A549 (cell line): ENCODE results near the gene ZNF628. TPM values are rescaled to one million over a fixed set of nuclear protein-coding genes. Genes with fewer than 3 reads are reported as not detected.

Experiments
- ATOH8 ChIP-seq: fragments of 250-450 bp; sonication (Bioruptor Pico); IDR thresholded peaks from 2 replicates; pipeline ENCODE4 v1.5.0; 2020; ENCODE audit warnings: low read depth, mild to moderate bottlenecking, moderate library complexity
- BHLHE40 ChIP-seq: IDR thresholded peaks from 2 replicates; pipeline ENCODE4 v1.6.1; 2012; ENCODE audit warnings: low read depth, low read length, inconsistent platforms
- CHD2 ChIP-seq: fragments of 150-350 bp; IDR thresholded peaks from 2 replicates; pipeline ENCODE4 v1.6.1; 2014; ENCODE audit warnings: low read length; ENCODE audit not compliant: partially characterized antibody
- EHMT2 ChIP-seq: fragments of 200-600 bp; sonication (generic); IDR thresholded peaks from 2 replicates; pipeline ENCODE4 v1.6.1; 2016; ENCODE audit warnings: antibody characterized with exemption, low read depth, mild to moderate bottlenecking, moderate library complexity
- ELK1 ChIP-seq: fragments of 150-350 bp; IDR thresholded peaks from 2 replicates; pipeline ENCODE4 v1.6.1; 2014; ENCODE audit warnings: low read depth, mild to moderate bottlenecking, low read length
- EP300 ChIP-seq, 2 experiments: fragments of >200 bp; sonication (Bioruptor Twin); formaldehyde crosslinking; IDR thresholded peaks; 2 replicates in 1 of 2; 3 replicates in 1 of 2; pipeline ENCODE4 v1.6.1; 2016 to 2017
- FOSB ChIP-seq: fragments of 250-450 bp; sonication (Bioruptor Pico); IDR thresholded peaks from 2 replicates; pipeline ENCODE4 v1.5.0; 2020; ENCODE audit warnings: mild to moderate bottlenecking, moderate library complexity
- FOSL2 ChIP-seq, 2 experiments: fragments of 450-650 bp in 1 of 2; fragments of >200 bp in 1 of 2; sonication (Bioruptor Twin) in 1 of 2; formaldehyde crosslinking; IDR thresholded peaks; 2 replicates each; pipeline versions ENCODE4 v1.5.0 to v1.6.1; 2016 to 2020; ENCODE audit warnings: mild to moderate bottlenecking in 1 of 2, moderate library complexity in 1 of 2
- FOXS1 ChIP-seq: fragments of 250-450 bp; sonication (Bioruptor Pico); IDR thresholded peaks from 2 replicates; pipeline ENCODE4 v1.5.0; 2020; ENCODE audit warnings: mild to moderate bottlenecking, moderate library complexity
- GATA3 ChIP-seq: IDR thresholded peaks from 2 replicates; pipeline ENCODE4 v1.6.1; 2012; ENCODE audit warnings: borderline replicate concordance
- HDAC2 ChIP-seq: fragments of 200-600 bp; sonication (generic); IDR thresholded peaks from 2 replicates; pipeline ENCODE4 v1.6.1; 2016
- HOXB13 ChIP-seq: fragments of 250-450 bp; sonication (Bioruptor Pico); IDR thresholded peaks from 2 replicates; pipeline ENCODE4 v1.5.0; 2020; ENCODE audit warnings: low read depth, mild to moderate bottlenecking, moderate library complexity
- HOXB5 ChIP-seq: fragments of 250-450 bp; sonication (Bioruptor Pico); IDR thresholded peaks from 2 replicates; pipeline ENCODE4 v1.5.0; 2020; ENCODE audit warnings: mild to moderate bottlenecking, moderate library complexity
- JUN ChIP-seq, 2 experiments: fragments of >200 bp; sonication (Bioruptor Twin); formaldehyde crosslinking; IDR thresholded peaks; 2 replicates in 1 of 2; 3 replicates in 1 of 2; pipeline ENCODE4 v1.6.1; 2016 to 2017
- JUNB ChIP-seq: fragments of >200 bp; sonication (Bioruptor Twin); formaldehyde crosslinking; IDR thresholded peaks from 2 replicates; pipeline ENCODE4 v1.6.1; 2016
- MAFK ChIP-seq: fragments of 450-650 bp; IDR thresholded peaks from 2 replicates; pipeline ENCODE4 v1.6.1; 2014; ENCODE audit not compliant: partially characterized antibody
- MAX ChIP-seq: IDR thresholded peaks from 2 replicates; pipeline ENCODE4 v1.6.1; 2012
- MAZ ChIP-seq: fragments of 150-350 bp; IDR thresholded peaks from 2 replicates; pipeline ENCODE4 v1.6.1; 2014; ENCODE audit warnings: antibody characterized with exemption, low read depth, low read length, borderline replicate concordance
- NFE2L2 ChIP-seq: fragments of 150-350 bp; conservative IDR thresholded peaks from 2 replicates; pipeline ENCODE4 v1.6.1; 2014; ENCODE audit warnings: low read length
- NPAS2 ChIP-seq: fragments of 250-450 bp; sonication (Bioruptor Pico); IDR thresholded peaks from 2 replicates; pipeline ENCODE4 v1.8.0; 2022; ENCODE audit warnings: mild to moderate bottlenecking, moderate library complexity, borderline replicate concordance
- PBX3 ChIP-seq: IDR thresholded peaks from 2 replicates; pipeline ENCODE4 v1.6.1; 2012
- RAD21 ChIP-seq, 2 experiments: fragments of >200 bp in 1 of 2; sonication (Bioruptor Twin) in 1 of 2; formaldehyde crosslinking in 1 of 2; IDR thresholded peaks in 1 of 2; conservative IDR thresholded peaks in 1 of 2; 2 replicates in 1 of 2; 3 replicates in 1 of 2; pipeline ENCODE4 v1.6.1; 2012 to 2018; ENCODE audit warnings: inconsistent platforms in 1 of 2
- RARB ChIP-seq: fragments of 250-450 bp; sonication (Bioruptor Pico); IDR thresholded peaks from 2 replicates; pipeline ENCODE4 v1.8.0; 2021; ENCODE audit warnings: mild to moderate bottlenecking, moderate library complexity
- RCOR1 ChIP-seq: fragments of 150-350 bp; IDR thresholded peaks from 2 replicates; pipeline ENCODE4 v1.6.1; 2014; ENCODE audit warnings: antibody characterized with exemption, low read length, low read depth
- RFX5 ChIP-seq: fragments of 450-650 bp; IDR thresholded peaks from 2 replicates; pipeline ENCODE4 v1.7.1; 2014; ENCODE audit warnings: antibody characterized with exemption, mild to moderate bottlenecking, moderate library complexity
- RNF2 ChIP-seq: fragments of 200-600 bp; sonication (generic); IDR thresholded peaks from 2 replicates; pipeline ENCODE4 v1.6.1; 2016; ENCODE audit warnings: low read depth, mild to moderate bottlenecking, antibody characterized with exemption, moderate library complexity, borderline replicate concordance
- ZFP36 ChIP-seq: fragments of 450-650 bp; IDR thresholded peaks from 2 replicates; pipeline ENCODE4 v1.6.1; 2014; ENCODE audit warnings: borderline replicate concordance; ENCODE audit not compliant: partially characterized antibody
- polyA plus RNA-seq, 4 experiments: library from polyadenylated mRNA; depleted of rRNA in 3 of 4; stranded (reverse); fragments of >200 nt; fragmentation: RNase III in 1 of 4; extraction: RNeasy Plus Mini Kit Qiagen cat#74134 plus additional on column Dnase treatment in 1 of 4; gene quantifications; 2 replicates in 3 of 4; 3 replicates in 1 of 4; pipeline ENCODE4 v1.2.3, GENCODE V29; 2011 to 2017
- TF ChIP-seq, protein P1 (sequence below): fragments of 200-600 bp; sonication (generic); IDR thresholded peaks from 2 replicates; pipeline ENCODE4 v1.6.1; 2016; ENCODE audit warnings: antibody characterized with exemption, mild to moderate bottlenecking, moderate library complexity
- TF ChIP-seq, protein P2 (sequence below): fragments of >200 bp; sonication (Bioruptor Twin); formaldehyde crosslinking; IDR thresholded peaks from 3 replicates; pipeline ENCODE4 v1.5.1; 2016

ZNF628 gene
- polyA plus RNA-seq, 2 of the 4 experiments (the other 2 are of a cell fraction), result 0.32 to 5.7 TPM

DNA sequence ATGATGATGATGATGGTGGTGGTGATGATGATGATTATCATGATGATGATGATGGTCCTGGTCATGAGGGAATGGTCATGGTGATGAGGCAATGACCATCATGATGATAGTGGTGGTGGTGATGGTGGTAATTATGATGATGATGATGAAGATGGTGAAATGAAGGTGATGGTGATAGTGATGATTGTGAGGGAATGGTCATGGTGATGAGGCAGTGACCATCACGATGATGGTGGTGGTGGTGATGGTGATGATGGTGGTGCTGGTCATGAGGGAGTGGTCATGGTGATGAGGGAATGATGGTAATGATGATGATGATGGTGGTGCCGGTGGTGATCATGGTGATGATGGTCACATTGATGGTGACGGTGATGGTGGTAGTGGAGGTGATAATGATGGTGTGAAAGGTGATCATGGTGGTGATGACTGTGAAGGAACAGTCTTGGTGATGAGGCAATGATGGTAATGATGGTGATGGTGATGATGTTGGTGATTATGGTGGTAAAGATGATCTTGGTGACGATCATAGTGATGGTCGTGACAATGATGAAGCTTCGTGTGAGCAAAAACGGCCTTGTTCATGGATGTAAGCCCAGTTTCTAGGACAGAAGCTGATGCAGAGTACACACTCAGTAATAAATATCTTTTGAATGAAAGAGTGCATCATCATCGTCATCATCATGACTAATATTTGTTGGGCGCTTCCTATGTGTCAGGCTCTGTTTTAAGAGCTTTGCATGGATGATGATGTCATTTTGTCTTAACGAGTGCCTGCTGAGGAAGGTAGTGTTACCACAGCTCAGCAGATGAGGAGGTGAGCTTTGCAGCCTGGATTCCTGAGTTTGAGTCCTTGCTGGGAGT, 43.3 kb downstream of the ZNF628 start (continued):
- TF ChIP-seq HOXB13 (CRISPR knock-in tag) (no peak), MAFK (peak; percentile 77), ZFP36 (no peak), FOXS1 (CRISPR knock-in tag) (no peak), ELK1 (no peak), RFX5 (peak; percentile 68), CHD2 (no peak), RCOR1 (no peak), RNF2 (no peak), NFE2L2 (no peak; the same call in 1 of the 2 replicates), FOSL2 (IDR thresholded peaks at IDR 0.05) (peak; percentile 33; the same call in 1 of the 2 replicates), FOSL2 (CRISPR knock-in tag; IDR thresholded peaks at IDR 0.05) (peak; percentile 97), MAZ (no peak), NPAS2 (CRISPR knock-in tag) (no peak), EHMT2 (0 out of 2 replicates have a peak, but pooled peaks have one; percentile 38), PBX3 (no peak), RARB (CRISPR knock-in tag) (no peak), GATA3 (peak; percentile 52; the same call in 1 of the 2 replicates), RAD21 (conservative IDR thresholded peaks at IDR 0.05 in 1 of 2, IDR thresholded peaks at IDR 0.05 in 1 of 2) (peak in 1 of 2 experiments; percentile 5; a peak in 1 of 5 replicates), MAX (peak; percentile 71; the same call in 1 of the 2 replicates), JUNB (peak; percentile 63), HDAC2 (no peak), JUN (IDR thresholded peaks at IDR 0.05) (no peak), EP300 (IDR thresholded peaks at IDR 0.05) (no peak; a peak in 1 of 5 replicates), ATOH8 (0 out of 2 replicates have a peak, but pooled peaks have one; percentile 23), FOSB (CRISPR knock-in tag) (no peak), HOXB5 (CRISPR knock-in tag) (0 out of 2 replicates have a peak, but pooled peaks have one; percentile 30), BHLHE40 (no peak)
- TF ChIP-seq, protein P1, sequence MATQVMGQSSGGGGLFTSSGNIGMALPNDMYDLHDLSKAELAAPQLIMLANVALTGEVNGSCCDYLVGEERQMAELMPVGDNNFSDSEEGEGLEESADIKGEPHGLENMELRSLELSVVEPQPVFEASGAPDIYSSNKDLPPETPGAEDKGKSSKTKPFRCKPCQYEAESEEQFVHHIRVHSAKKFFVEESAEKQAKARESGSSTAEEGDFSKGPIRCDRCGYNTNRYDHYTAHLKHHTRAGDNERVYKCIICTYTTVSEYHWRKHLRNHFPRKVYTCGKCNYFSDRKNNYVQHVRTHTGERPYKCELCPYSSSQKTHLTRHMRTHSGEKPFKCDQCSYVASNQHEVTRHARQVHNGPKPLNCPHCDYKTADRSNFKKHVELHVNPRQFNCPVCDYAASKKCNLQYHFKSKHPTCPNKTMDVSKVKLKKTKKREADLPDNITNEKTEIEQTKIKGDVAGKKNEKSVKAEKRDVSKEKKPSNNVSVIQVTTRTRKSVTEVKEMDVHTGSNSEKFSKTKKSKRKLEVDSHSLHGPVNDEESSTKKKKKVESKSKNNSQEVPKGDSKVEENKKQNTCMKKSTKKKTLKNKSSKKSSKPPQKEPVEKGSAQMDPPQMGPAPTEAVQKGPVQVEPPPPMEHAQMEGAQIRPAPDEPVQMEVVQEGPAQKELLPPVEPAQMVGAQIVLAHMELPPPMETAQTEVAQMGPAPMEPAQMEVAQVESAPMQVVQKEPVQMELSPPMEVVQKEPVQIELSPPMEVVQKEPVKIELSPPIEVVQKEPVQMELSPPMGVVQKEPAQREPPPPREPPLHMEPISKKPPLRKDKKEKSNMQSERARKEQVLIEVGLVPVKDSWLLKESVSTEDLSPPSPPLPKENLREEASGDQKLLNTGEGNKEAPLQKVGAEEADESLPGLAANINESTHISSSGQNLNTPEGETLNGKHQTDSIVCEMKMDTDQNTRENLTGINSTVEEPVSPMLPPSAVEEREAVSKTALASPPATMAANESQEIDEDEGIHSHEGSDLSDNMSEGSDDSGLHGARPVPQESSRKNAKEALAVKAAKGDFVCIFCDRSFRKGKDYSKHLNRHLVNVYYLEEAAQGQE, result no peak
- TF ChIP-seq, protein P2, sequence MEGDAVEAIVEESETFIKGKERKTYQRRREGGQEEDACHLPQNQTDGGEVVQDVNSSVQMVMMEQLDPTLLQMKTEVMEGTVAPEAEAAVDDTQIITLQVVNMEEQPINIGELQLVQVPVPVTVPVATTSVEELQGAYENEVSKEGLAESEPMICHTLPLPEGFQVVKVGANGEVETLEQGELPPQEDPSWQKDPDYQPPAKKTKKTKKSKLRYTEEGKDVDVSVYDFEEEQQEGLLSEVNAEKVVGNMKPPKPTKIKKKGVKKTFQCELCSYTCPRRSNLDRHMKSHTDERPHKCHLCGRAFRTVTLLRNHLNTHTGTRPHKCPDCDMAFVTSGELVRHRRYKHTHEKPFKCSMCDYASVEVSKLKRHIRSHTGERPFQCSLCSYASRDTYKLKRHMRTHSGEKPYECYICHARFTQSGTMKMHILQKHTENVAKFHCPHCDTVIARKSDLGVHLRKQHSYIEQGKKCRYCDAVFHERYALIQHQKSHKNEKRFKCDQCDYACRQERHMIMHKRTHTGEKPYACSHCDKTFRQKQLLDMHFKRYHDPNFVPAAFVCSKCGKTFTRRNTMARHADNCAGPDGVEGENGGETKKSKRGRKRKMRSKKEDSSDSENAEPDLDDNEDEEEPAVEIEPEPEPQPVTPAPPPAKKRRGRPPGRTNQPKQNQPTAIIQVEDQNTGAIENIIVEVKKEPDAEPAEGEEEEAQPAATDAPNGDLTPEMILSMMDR, result no peak
